Stomach (tissue), 9 donors: Measurements from ENCODE around the gene EFNA4. TPM values are rescaled to one million over a fixed set of nuclear protein-coding genes. Genes with fewer than 3 reads are reported as not detected.

Experiments
- DNase-seq, 2 donors: peaks; one replicate each; pipeline versions ENCODE4 v3.0.0 to v3.0.0-alpha.2; 2013 to 2019
- H3K27ac ChIP-seq, 5 donors: fragments of 200-600 bp in 4 of 5; sonication (generic) in 4 of 5; one replicate each; pipeline ENCODE4 v1.5.1; 2013 to 2019; ENCODE audit warnings: mild to moderate bottlenecking in 1 of 5, moderate library complexity in 1 of 5
- H3K27me3 ChIP-seq, 3 donors: fragments of 200-600 bp; sonication (generic); one replicate each; pipeline ENCODE4 v1.5.1; 2017 to 2019; ENCODE audit warnings: mixed run types in 1 of 3
- H3K36me3 ChIP-seq, 4 donors: fragments of 200-600 bp; sonication (generic); 1 replicate in 3 of 4; 2 replicates in 1 of 4; pipeline ENCODE4 v1.5.1; 2016 to 2019
- H3K4me1 ChIP-seq, 4 donors: fragments of 200-600 bp; sonication (generic); one replicate each; pipeline ENCODE4 v1.5.1; 2016 to 2019
- H3K4me3 ChIP-seq, 4 donors: fragments of 200-600 bp; sonication (generic) in 3 of 4; one replicate each; pipeline ENCODE4 v1.5.1; 2016 to 2019; ENCODE audit warnings: mild to moderate bottlenecking in 1 of 4
- H3K9me3 ChIP-seq, 4 donors: fragments of 200-600 bp; sonication (generic); one replicate each; pipeline ENCODE4 v1.5.1; 2016 to 2019
- CTCF ChIP-seq, 7 experiments: fragments of 450-650 bp in 4 of 7; fragments of 200-600 bp in 3 of 7; sonication (generic) in 3 of 7; IDR thresholded peaks; one replicate each; pipeline ENCODE4 v1.5.1; 2016 to 2019; ENCODE audit warnings: antibody characterized with exemption in 7 of 7, control low read depth in 2 of 7, mild to moderate bottlenecking in 1 of 7
- EP300 ChIP-seq: sonication (generic); formaldehyde crosslinking; IDR thresholded peaks from one replicate; pipeline ENCODE4 v1.6.1; 2017; ENCODE audit warnings: antibody characterized with exemption
- POLR2A ChIP-seq, 4 donors: fragments of 450-650 bp; IDR thresholded peaks; one replicate each; pipeline ENCODE4 v1.6.1; 2016; ENCODE audit warnings: antibody characterized with exemption in 4 of 4, control low read depth in 2 of 4, mild to moderate bottlenecking in 1 of 4, moderate library complexity in 1 of 4
- POLR2AphosphoS5 ChIP-seq, 3 donors: sonication (generic); formaldehyde crosslinking; IDR thresholded peaks; one replicate each; pipeline ENCODE4 v1.6.1; 2016; ENCODE audit warnings: antibody characterized with exemption in 3 of 3
- WGBS, 5 donors: extraction: QIAGEN DNeasy Blood & Tissue Kit in 3 of 5; methylation state at CpG; one replicate each; pipeline versions ENCODE4 v1.1.5 to v1.1.7; 2013 to 2018; 5-methylcytosine and 5-hydroxymethylcytosine counted together
- intact Hi-C: fragments of 100-400 bp; cut with DNase I; formaldehyde crosslinking; loops from one replicate; pipeline ENCODE4 v1.15.1; 2023; ENCODE audit warnings: low total_unique reads
- polyA plus RNA-seq, 3 donors: library from polyadenylated mRNA; stranded (reverse); fragments of 200-250 nt; gene quantifications; one replicate each; pipeline ENCODE4 v1.2.3, GENCODE V29; 2013
- total RNA-seq, 5 donors: library from RNA; depleted of rRNA; stranded (reverse); fragments of >200 nt; gene quantifications; one replicate each; pipeline versions ENCODE4 v1.1.0 to v1.2.3, GENCODE V29; 2014 to 2016
- donor health status: healthy with polysubstance abuse.
- donor health status: Bipolar disorder and iron deficiency.
- donor health status: healthy.

The EFNA4 gene
- total and polyA plus RNA-seq, 8 donors, result 3.5 to 13.2 (median 6.2) TPM; not detected in 2

GRCh38 chr1:155094622-155094948, 31.0 kb downstream of the EFNA4 start:
- no peaks in the 10 kb centered on the region for H3K27me3 ChIP-seq
- H3K36me3 ChIP-seq, result no peaks in the 10 kb centered on the region
- intact Hi-C loops, result loop anchor here (5.0 kb wide), 1 partner anchor 73 kb away; no protein-coding TSS in a partner anchor
- DNase-seq, result no peak
- H3K9me3 ChIP-seq, result no peaks in the 10 kb centered on the region
- peaks cover 15 to 25% (median 21%) of the 10 kb centered on the region in 4 donors for H3K4me1 ChIP-seq
- WGBS, 5 donors, result 47 to 76% (median 62%) methylated on average over 2 of the region's 2 CpGs
- TF ChIP-seq POLR2A (IDR thresholded peaks at IDR 0.05) (no peak), POLR2AphosphoS5 (IDR thresholded peaks at IDR 0.05) (no peak), CTCF (IDR thresholded peaks at IDR 0.05) (no peak), EP300 (no peak)
- peak overlapping the region in 3 of 5 donors; percentile 17 to 46 (median 44) for H3K27ac ChIP-seq
- H3K4me3 ChIP-seq, result no peak overlapping the region

GRCh38 chr1:155099331-155099730, 35.8 kb downstream of the EFNA4 start:
- 80 to 89% (median 85%) methylated on average over 7 of the region's 7 CpGs for WGBS, 5 donors
- Histone ChIP-seq H3K27me3 (no peaks in the 10 kb centered on the region), H3K9me3 (no peaks in the 10 kb centered on the region), H3K27ac (no peak overlapping the region), H3K4me3 (no peak overlapping the region), H3K4me1 (peaks cover 0 to 17% (median 2%) of the 10 kb centered on the region in 4 donors), H3K36me3 (no peaks in the 10 kb centered on the region)
- no peak for TF ChIP-seq CTCF (IDR thresholded peaks at IDR 0.05)
- TF ChIP-seq EP300, result no peak
- TF ChIP-seq POLR2AphosphoS5 (IDR thresholded peaks at IDR 0.05), result no peak
- no peak for TF ChIP-seq POLR2A (IDR thresholded peaks at IDR 0.05)
- intact Hi-C loops, result no loop called here
- DNase-seq, result no peak

GRCh38 chr1:155103325-155103724, 39.8 kb downstream of the EFNA4 start:
- Histone ChIP-seq H3K4me1 (peaks cover 5 to 30% (median 9%) of the 10 kb centered on the region in 4 donors), H3K27me3 (no peaks in the 10 kb centered on the region), H3K4me3 (no peak overlapping the region), H3K9me3 (no peaks in the 10 kb centered on the region), H3K36me3 (no peaks in the 10 kb centered on the region), H3K27ac (no peak overlapping the region)
- WGBS, 5 donors, result 73 to 92% (median 87%) methylated on average over 9 of the region's 9 CpGs
- TF ChIP-seq EP300 (no peak), POLR2A (IDR thresholded peaks at IDR 0.05) (no peak), CTCF (IDR thresholded peaks at IDR 0.05) (no peak), POLR2AphosphoS5 (IDR thresholded peaks at IDR 0.05) (no peak)
- intact Hi-C loops, result no loop called here
- DNase-seq, result no peak

- WGBS, 5 donors, result 44 to 64% (median 57%) methylated on average over 7 of the region's 7 CpGs
- Histone ChIP-seq H3K4me1 (peaks cover 5 to 30% (median 9%) of the 10 kb centered on the region in 4 donors), H3K36me3 (no peaks in the 10 kb centered on the region), H3K9me3 (no peaks in the 10 kb centered on the region), H3K27me3 (no peaks in the 10 kb centered on the region), H3K27ac (peak overlapping the region; percentile 48 to 74 (median 68)), H3K4me3 (no peak overlapping the region)
- no peak for DNase-seq
- no peak for TF ChIP-seq EP300
- intact Hi-C loops, result no loop called here
These were observed 41.3 kb downstream of the EFNA4 start for GRCh38 chr1:155104605-155105534.

GRCh38 chr1:155105604-155106011, 42.1 kb downstream of the EFNA4 start:
- 18 to 52% (median 33%) methylated on average over 7 of the region's 7 CpGs for WGBS, 5 donors
- no peak overlapping the region for H3K4me3 ChIP-seq
- peak in 1 of 2 donors; percentile 87 for DNase-seq
- peak overlapping the region; percentile 48 to 74 (median 68) for H3K27ac ChIP-seq
- peaks cover 5 to 30% (median 9%) of the 10 kb centered on the region in 4 donors for H3K4me1 ChIP-seq
- intact Hi-C loops, result no loop called here
- no peaks in the 10 kb centered on the region for H3K27me3 ChIP-seq
- no peaks in the 10 kb centered on the region for H3K9me3 ChIP-seq
- TF ChIP-seq CTCF (IDR thresholded peaks at IDR 0.05) (no peak), POLR2AphosphoS5 (IDR thresholded peaks at IDR 0.05) (peak in 2 of 3 donors; percentile 5 to 23), EP300 (no peak), POLR2A (IDR thresholded peaks at IDR 0.05) (no peak)
- no peaks in the 10 kb centered on the region for H3K36me3 ChIP-seq
